Smooth muscle cell (in vitro differentiated cells): ENCODE results near the gene WDR93. TPM values are rescaled to one million over a fixed set of nuclear protein-coding genes. Genes with fewer than 3 reads are reported as not detected.

Experiments
- DNase-seq: peaks from one replicate; lab custom pipeline; 2025; ENCODE audit not compliant: unreplicated experiment; lab: John Stamatoyannopoulos, UW
- H2AFZ ChIP-seq: fragments of 200-600 bp; sonication (generic); 2 replicates; pipeline ENCODE4 v1.6.0; 2016; ENCODE audit warnings: antibody characterized with exemption, low read depth, mild to moderate bottlenecking
- H3F3A ChIP-seq: fragments of 200-600 bp; sonication (generic); 2 replicates; pipeline ENCODE4 v1.6.0; 2017; ENCODE audit warnings: antibody characterized with exemption, low read depth
- H3K27ac ChIP-seq: fragments of 200-600 bp; sonication (generic); 2 replicates; pipeline ENCODE4 v1.5.1; 2016; ENCODE audit warnings: low read depth, mild to moderate bottlenecking
- H3K27me3 ChIP-seq: fragments of 200-600 bp; sonication (generic); 2 replicates; pipeline ENCODE4 v1.6.1; 2016; ENCODE audit warnings: low read depth, mild to moderate bottlenecking
- H3K36me3 ChIP-seq: fragments of 200-600 bp; sonication (generic); 2 replicates; pipeline ENCODE4 v1.5.1; 2016; ENCODE audit warnings: low read depth
- H3K4me1 ChIP-seq: fragments of 200-600 bp; sonication (generic); 2 replicates; pipeline ENCODE4 v1.5.1; 2016; ENCODE audit warnings: low read depth
- H3K4me2 ChIP-seq: fragments of 200-600 bp; sonication (generic); 2 replicates; pipeline ENCODE4 v1.6.0; 2016; ENCODE audit warnings: mild to moderate bottlenecking
- H3K4me3 ChIP-seq: fragments of 200-600 bp; sonication (generic); 2 replicates; pipeline ENCODE4 v1.5.1; 2016; ENCODE audit warnings: mild to moderate bottlenecking
- H3K79me2 ChIP-seq: fragments of 200-600 bp; sonication (generic); 2 replicates; pipeline ENCODE4 v1.6.0; 2016; ENCODE audit warnings: low read depth, mild to moderate bottlenecking
- H3K9ac ChIP-seq: fragments of 200-600 bp; sonication (generic); 2 replicates; pipeline ENCODE4 v1.6.0; 2016; ENCODE audit warnings: low read depth
- H3K9me3 ChIP-seq: fragments of 200-600 bp; sonication (generic); replicated peaks from 2 replicates; pipeline ENCODE4 v1.5.1; 2016; ENCODE audit warnings: low read depth
- H4K20me1 ChIP-seq: fragments of 200-600 bp; sonication (generic); 2 replicates; pipeline ENCODE4 v1.6.0; 2016; ENCODE audit warnings: low read depth
- WGBS: methylation state at CpG from one replicate; pipeline ENCODE4 v1.1.7; 2016; ENCODE audit warnings: low lambda C conversion rate; 5-methylcytosine and 5-hydroxymethylcytosine counted together
- polyA plus RNA-seq: library from polyadenylated mRNA; unstranded; fragments of >200 nt; fragmentation: Nextera tagmentation; extraction: Ambion mirVana; gene quantifications from 2 replicates; pipeline ENCODE4 v1.2.1, GENCODE V29; 2016
- small RNA-seq: library from RNA; depleted of rRNA; stranded (forward); fragments of <200 nt; gene quantifications from one replicate; pipeline ENCODE3, GENCODE V24; 2014
- total RNA-seq: library from RNA; depleted of rRNA; stranded (reverse); fragments of >200 nt; gene quantifications from 2 replicates; pipeline ENCODE4 v1.2.3, GENCODE V29; 2014
- TF ChIP-seq, protein P1 (sequence below): fragments of 200-600 bp; sonication (generic); IDR thresholded peaks from 2 replicates; pipeline ENCODE4 v1.5.1; 2017; ENCODE audit warnings: borderline replicate concordance, mild to moderate bottlenecking, antibody characterized with exemption; ENCODE audit not compliant: insufficient read depth, poor library complexity, severe bottlenecking

The WDR93 gene
- total and polyA plus RNA-seq, 2 experiments from 2014 or later, result 0.80 TPM; not detected in 1

- TF ChIP-seq, protein P1, sequence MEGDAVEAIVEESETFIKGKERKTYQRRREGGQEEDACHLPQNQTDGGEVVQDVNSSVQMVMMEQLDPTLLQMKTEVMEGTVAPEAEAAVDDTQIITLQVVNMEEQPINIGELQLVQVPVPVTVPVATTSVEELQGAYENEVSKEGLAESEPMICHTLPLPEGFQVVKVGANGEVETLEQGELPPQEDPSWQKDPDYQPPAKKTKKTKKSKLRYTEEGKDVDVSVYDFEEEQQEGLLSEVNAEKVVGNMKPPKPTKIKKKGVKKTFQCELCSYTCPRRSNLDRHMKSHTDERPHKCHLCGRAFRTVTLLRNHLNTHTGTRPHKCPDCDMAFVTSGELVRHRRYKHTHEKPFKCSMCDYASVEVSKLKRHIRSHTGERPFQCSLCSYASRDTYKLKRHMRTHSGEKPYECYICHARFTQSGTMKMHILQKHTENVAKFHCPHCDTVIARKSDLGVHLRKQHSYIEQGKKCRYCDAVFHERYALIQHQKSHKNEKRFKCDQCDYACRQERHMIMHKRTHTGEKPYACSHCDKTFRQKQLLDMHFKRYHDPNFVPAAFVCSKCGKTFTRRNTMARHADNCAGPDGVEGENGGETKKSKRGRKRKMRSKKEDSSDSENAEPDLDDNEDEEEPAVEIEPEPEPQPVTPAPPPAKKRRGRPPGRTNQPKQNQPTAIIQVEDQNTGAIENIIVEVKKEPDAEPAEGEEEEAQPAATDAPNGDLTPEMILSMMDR, result no peak
- Histone ChIP-seq H3K4me2 (no peak overlapping the region), H3K9ac (no peak overlapping the region), H4K20me1 (no peaks in the 10 kb centered on the region), H3K27me3 (no peaks in the 10 kb centered on the region), H3K4me1 (no peaks in the 10 kb centered on the region), H3K9me3 (no peaks in the 10 kb centered on the region), H3F3A (no peaks in the 10 kb centered on the region), H3K36me3 (peaks cover 8% of the 10 kb centered on the region), H2AFZ (no peak overlapping the region), H3K4me3 (no peak overlapping the region), H3K79me2 (no peaks in the 10 kb centered on the region), H3K27ac (no peak overlapping the region)
- no peak for DNase-seq
- 91% methylated on average over 10 of the region's 10 CpGs for WGBS
Observed at GRCh38 chr15:89790206-89790605, 99.6 kb downstream of the WDR93 start.

- Histone ChIP-seq H3K4me1 (no peaks in the 10 kb centered on the region), H3K27me3 (no peaks in the 10 kb centered on the region), H3K27ac (no peak overlapping the region), H4K20me1 (no peaks in the 10 kb centered on the region), H2AFZ (no peak overlapping the region), H3K4me2 (no peak overlapping the region), H3K4me3 (no peak overlapping the region), H3K79me2 (no peaks in the 10 kb centered on the region), H3K9ac (no peak overlapping the region), H3K36me3 (peaks cover 8% of the 10 kb centered on the region), H3K9me3 (no peaks in the 10 kb centered on the region), H3F3A (no peaks in the 10 kb centered on the region)
- no peak for DNase-seq
- 96% methylated on average over 15 of the region's 16 CpGs for WGBS
- TF ChIP-seq, protein P1, result no peak
Observed at GRCh38 chr15:89790661-89791060, 100.0 kb downstream of the WDR93 start.

DNA sequence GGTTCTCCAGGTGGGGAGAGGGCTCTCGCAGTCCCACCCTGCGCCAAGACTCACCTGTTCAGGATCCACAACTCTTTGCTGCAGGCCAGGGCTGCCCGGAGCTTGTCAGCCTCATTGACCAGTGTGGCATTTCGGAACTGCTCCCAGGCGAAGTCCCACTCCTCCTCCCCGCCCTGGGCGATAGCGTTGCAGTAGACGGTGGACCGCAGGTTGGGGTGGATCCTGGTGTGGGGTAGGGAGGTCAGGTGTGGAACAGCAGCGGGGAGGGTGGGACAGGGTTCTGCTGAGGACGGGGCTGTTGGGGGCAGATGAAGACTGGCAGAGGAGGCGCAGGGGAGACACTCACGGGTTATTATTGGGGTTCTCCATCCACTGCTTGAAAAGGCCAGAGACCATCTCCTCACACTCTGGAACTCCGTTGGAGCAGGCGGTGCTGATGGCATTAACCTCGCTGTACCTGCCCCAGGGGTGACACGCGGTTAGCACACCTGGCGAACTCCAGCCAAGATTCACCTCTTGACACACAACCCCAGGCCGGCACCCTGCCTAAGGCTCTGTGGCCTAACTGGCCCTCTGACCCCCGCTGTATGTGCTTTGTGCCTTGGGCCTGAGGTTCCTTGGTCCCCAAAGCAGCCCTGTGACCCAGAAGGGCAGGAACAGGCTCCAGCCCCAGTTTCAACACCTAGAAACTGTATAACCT lies 101.6 kb downstream of the WDR93 start:
- Histone ChIP-seq H3K27ac (no peak overlapping the region), H3K27me3 (no peaks in the 10 kb centered on the region), H3K4me3 (no peak overlapping the region), H3K4me2 (no peak overlapping the region), H3K36me3 (peaks cover 8% of the 10 kb centered on the region), H2AFZ (no peak overlapping the region), H3F3A (no peaks in the 10 kb centered on the region), H3K9me3 (no peaks in the 10 kb centered on the region), H4K20me1 (no peaks in the 10 kb centered on the region), H3K4me1 (no peaks in the 10 kb centered on the region), H3K9ac (no peak overlapping the region), H3K79me2 (no peaks in the 10 kb centered on the region)
- 97% methylated on average over 21 of the region's 22 CpGs for WGBS
- DNase-seq, result no peak
- TF ChIP-seq, protein P1, result no peak

Small RNA genes within 50 kb of the gene (small RNA-seq; reads per million reads assigned to genes)
- not detected for gene RNU6-132P

Other genes with a start within 250 kb of the WDR93 start
- 11.3 and 12.0 TPM in 2 replicates for gene RHCG, start 194.2 kb upstream of the WDR93 start, total RNA-seq
- gene RHCG, start 194.2 kb upstream of the WDR93 start, polyA plus RNA-seq, result 10.9 and 13.2 TPM in 2 replicates
- 2.5 and 2.6 TPM in 2 replicates for gene TICRR, start 115.3 kb upstream of the WDR93 start, total RNA-seq
- 1.3 and 2.5 TPM in 2 replicates for gene TICRR, start 115.3 kb upstream of the WDR93 start, polyA plus RNA-seq
- 4.8 and 7.6 TPM in 2 replicates for gene KIF7, start 35.3 kb upstream of the WDR93 start, total RNA-seq
- gene KIF7, start 35.3 kb upstream of the WDR93 start, polyA plus RNA-seq, result 7.4 and 7.6 TPM in 2 replicates
- gene PLIN1, start 11.4 kb upstream of the WDR93 start, total RNA-seq, result 0.04 and 0.13 TPM in 2 replicates
- 0.66 TPM in 1 of 2 replicates, not detected in the other for gene PLIN1, start 11.4 kb upstream of the WDR93 start, polyA plus RNA-seq
- gene PEX11A, start 57 bp upstream of the WDR93 start, total RNA-seq, result 4.7 and 9.0 TPM in 2 replicates
- gene PEX11A, start 57 bp upstream of the WDR93 start, polyA plus RNA-seq, result 3.8 and 5.6 TPM in 2 replicates
- not detected in 2 replicates for gene MESP1, start 60.4 kb downstream of the WDR93 start, total RNA-seq
- gene MESP1, start 60.4 kb downstream of the WDR93 start, polyA plus RNA-seq, result 0.15 and 0.67 TPM in 2 replicates
- gene MESP2, start 85.5 kb downstream of the WDR93 start, total RNA-seq, result not detected in 2 replicates
- gene MESP2, start 85.5 kb downstream of the WDR93 start, polyA plus RNA-seq, result 0.09 and 0.50 TPM in 2 replicates
- 11.6 and 12.9 TPM in 2 replicates for gene ANPEP, start 124.0 kb downstream of the WDR93 start, total RNA-seq
- 16.0 and 17.6 TPM in 2 replicates for gene ANPEP, start 124.0 kb downstream of the WDR93 start, polyA plus RNA-seq
- gene AP3S2, start 203.2 kb downstream of the WDR93 start, total RNA-seq, result 54.7 and 55.8 TPM in 2 replicates
- 9.4 and 19.1 TPM in 2 replicates for gene AP3S2, start 203.2 kb downstream of the WDR93 start, polyA plus RNA-seq
- gene ARPIN, start 222.1 kb downstream of the WDR93 start, total RNA-seq, result 4.0 and 5.8 TPM in 2 replicates
- 3.1 and 4.3 TPM in 2 replicates for gene ARPIN, start 222.1 kb downstream of the WDR93 start, polyA plus RNA-seq